Measurements from ENCODE around the gene CTTN.

DNA sequence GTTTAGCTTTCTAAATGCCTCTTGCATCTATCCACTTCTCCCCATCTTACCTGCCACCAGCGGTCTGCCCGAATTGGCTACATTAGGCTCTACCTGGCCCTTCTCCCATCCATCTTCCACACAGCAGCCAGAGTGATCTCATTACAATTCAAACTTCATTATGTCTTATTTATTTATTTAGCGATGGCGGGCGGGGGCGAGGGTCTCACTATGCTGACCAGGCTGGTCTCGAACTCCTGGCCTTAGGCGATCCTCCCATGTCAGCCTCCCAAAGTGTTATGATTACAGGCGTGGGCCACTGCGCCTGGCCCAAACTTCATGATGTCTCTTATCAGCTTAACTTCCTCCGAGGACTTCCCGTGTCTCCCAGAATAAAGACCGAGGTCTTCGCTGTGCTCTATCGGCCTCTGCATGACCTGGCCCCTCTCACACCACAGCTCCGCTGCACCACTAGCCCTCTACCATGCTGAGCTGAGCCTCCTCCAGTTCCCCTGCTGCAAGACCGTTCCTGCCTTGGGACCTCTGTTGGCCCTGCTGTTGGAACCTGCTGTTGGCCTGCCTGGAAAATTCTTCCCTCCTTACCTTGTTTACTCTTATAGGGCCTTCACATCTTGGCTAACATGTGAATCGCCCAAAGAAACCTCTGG is 870 bp upstream of the CTTN start:
- TF ChIP-seq, protein P1, sequence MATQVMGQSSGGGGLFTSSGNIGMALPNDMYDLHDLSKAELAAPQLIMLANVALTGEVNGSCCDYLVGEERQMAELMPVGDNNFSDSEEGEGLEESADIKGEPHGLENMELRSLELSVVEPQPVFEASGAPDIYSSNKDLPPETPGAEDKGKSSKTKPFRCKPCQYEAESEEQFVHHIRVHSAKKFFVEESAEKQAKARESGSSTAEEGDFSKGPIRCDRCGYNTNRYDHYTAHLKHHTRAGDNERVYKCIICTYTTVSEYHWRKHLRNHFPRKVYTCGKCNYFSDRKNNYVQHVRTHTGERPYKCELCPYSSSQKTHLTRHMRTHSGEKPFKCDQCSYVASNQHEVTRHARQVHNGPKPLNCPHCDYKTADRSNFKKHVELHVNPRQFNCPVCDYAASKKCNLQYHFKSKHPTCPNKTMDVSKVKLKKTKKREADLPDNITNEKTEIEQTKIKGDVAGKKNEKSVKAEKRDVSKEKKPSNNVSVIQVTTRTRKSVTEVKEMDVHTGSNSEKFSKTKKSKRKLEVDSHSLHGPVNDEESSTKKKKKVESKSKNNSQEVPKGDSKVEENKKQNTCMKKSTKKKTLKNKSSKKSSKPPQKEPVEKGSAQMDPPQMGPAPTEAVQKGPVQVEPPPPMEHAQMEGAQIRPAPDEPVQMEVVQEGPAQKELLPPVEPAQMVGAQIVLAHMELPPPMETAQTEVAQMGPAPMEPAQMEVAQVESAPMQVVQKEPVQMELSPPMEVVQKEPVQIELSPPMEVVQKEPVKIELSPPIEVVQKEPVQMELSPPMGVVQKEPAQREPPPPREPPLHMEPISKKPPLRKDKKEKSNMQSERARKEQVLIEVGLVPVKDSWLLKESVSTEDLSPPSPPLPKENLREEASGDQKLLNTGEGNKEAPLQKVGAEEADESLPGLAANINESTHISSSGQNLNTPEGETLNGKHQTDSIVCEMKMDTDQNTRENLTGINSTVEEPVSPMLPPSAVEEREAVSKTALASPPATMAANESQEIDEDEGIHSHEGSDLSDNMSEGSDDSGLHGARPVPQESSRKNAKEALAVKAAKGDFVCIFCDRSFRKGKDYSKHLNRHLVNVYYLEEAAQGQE (IDR thresholded peaks at IDR 0.05; ENCODE audit: insufficient read depth in 1 of 2, low read depth in 2 of 2, low read length in 2 of 2), result no peak
- TF ChIP-seq SIN3A (IDR thresholded peaks at IDR 0.05; ENCODE audit: borderline replicate concordance, insufficient read depth, low read length) (no peak), TAF1 (IDR thresholded peaks at IDR 0.05; ENCODE audit: borderline replicate concordance, insufficient read depth, low read length) (no peak)
